H1 (cell line): ENCODE results near the gene THOC6. TPM values are rescaled to one million over a fixed set of nuclear protein-coding genes. Genes with fewer than 3 reads are reported as not detected.
A peak's percentile ranks its signal among the peaks of the same experiment; 100 is the strongest.

Experiments
- CTCF ChIA-PET: fragments of 300-600 bp; sonication (Branson Sonifier 250); formaldehyde crosslinking; loops from one replicate; lab custom pipeline; 2021; ENCODE audit not compliant: partially characterized antibody; lab: Charles Lee
- POLR2A ChIA-PET: fragments of 300-600 bp; sonication (Branson Sonifier 250); formaldehyde crosslinking; loops from one replicate; lab custom pipeline; 2021; ENCODE audit warnings: inconsistent platforms; ENCODE audit not compliant: partially characterized antibody; lab: Charles Lee
- DNase-seq, 2 experiments: peaks; one replicate each; pipeline versions ENCODE4 v3.0.0 to v3.0.0-alpha.2; 2010 to 2022; ENCODE audit warnings: low spot score in 2 of 2, low read depth in 1 of 2, mixed read lengths in 1 of 2
- FAIRE-seq: peaks from 2 replicates; lab custom pipeline; 2011; peaks lifted over from hg19 to GRCh38; lab: Jason Lieb, UNC
- H2AFZ ChIP-seq: 2 replicates; pipeline ENCODE4 v1.8.1; 2012; ENCODE audit warnings: low read length, inconsistent platforms
- H2AK5ac ChIP-seq: 2 replicates; pipeline ENCODE4 v1.6.1; 2013; ENCODE audit warnings: low read depth, low read length
- H2BK120ac ChIP-seq: replicated peaks from 2 replicates; pipeline ENCODE3; 2013; ENCODE audit warnings: low read depth, low read length, inconsistent platforms
- H2BK12ac ChIP-seq: 2 replicates; pipeline ENCODE4 v1.6.1; 2013; ENCODE audit warnings: low read depth, low read length
- H2BK15ac ChIP-seq: 2 replicates; pipeline ENCODE4 v1.6.1; 2013; ENCODE audit warnings: low read length
- H2BK20ac ChIP-seq: 2 replicates; pipeline ENCODE4 v1.6.1; 2013; ENCODE audit warnings: low read length
- H2BK5ac ChIP-seq: 2 replicates; pipeline ENCODE4 v1.6.1; 2013; ENCODE audit warnings: low read depth, low read length
- H3K14ac ChIP-seq: 2 replicates; pipeline ENCODE4 v1.6.1; 2013; ENCODE audit warnings: inconsistent platforms; ENCODE audit not compliant: insufficient read length
- H3K18ac ChIP-seq: 2 replicates; pipeline ENCODE4 v1.6.1; 2013; ENCODE audit warnings: low read length; ENCODE audit errors: extremely low read depth
- H3K23ac ChIP-seq: 2 replicates; pipeline ENCODE4 v1.6.1; 2013; ENCODE audit warnings: inconsistent platforms; ENCODE audit not compliant: insufficient read length
- H3K23me2 ChIP-seq: 2 replicates; pipeline ENCODE4 v1.6.1; 2013; ENCODE audit warnings: low read depth, low read length
- H3K27ac ChIP-seq: 2 replicates; pipeline ENCODE4 v1.6.1; 2011; ENCODE audit warnings: low read depth, low read length, inconsistent platforms
- H3K27me3 ChIP-seq, 4 experiments: replicated peaks in 1 of 4; 1 replicate in 1 of 4; 2 replicates in 3 of 4; pipeline versions ENCODE4 v1.6.1 to v1.8.1; 2011 to 2013; ENCODE audit warnings: low read length in 3 of 4, mild to moderate bottlenecking in 3 of 4, inconsistent platforms in 2 of 4, mixed read lengths in 2 of 4, moderate library complexity in 1 of 4; ENCODE audit not compliant: control insufficient read depth in 3 of 4, insufficient read depth in 3 of 4; ENCODE audit errors: extremely low read depth in 1 of 4
- H3K36me3 ChIP-seq, 4 experiments: 2 replicates each; pipeline versions ENCODE4 v1.6.1 to v1.8.1; 2011 to 2013; ENCODE audit warnings: mild to moderate bottlenecking in 4 of 4, low read length in 3 of 4, moderate library complexity in 2 of 4, control low read depth in 1 of 4, inconsistent platforms in 1 of 4; ENCODE audit not compliant: insufficient read depth in 4 of 4, control insufficient read depth in 2 of 4
- H3K4ac ChIP-seq: replicated peaks from 2 replicates; pipeline ENCODE3; 2013; ENCODE audit warnings: low read length, low read depth, mixed read lengths, inconsistent platforms; ENCODE audit not compliant: insufficient read length
- H3K4me1 ChIP-seq, 4 experiments: replicated peaks in 1 of 4; 1 replicate in 1 of 4; 2 replicates in 3 of 4; pipeline versions ENCODE4 v1.6.1 to v1.8.1; 2011 to 2013; ENCODE audit warnings: low read length in 3 of 4, inconsistent platforms in 2 of 4, mixed read lengths in 1 of 4; ENCODE audit not compliant: insufficient read depth in 4 of 4, control insufficient read depth in 3 of 4
- H3K4me2 ChIP-seq, 2 experiments: 2 replicates each; pipeline versions ENCODE4 v1.6.1 to v1.8.1; 2011 to 2013; ENCODE audit warnings: low read depth in 2 of 2, low read length in 2 of 2, control low read depth in 1 of 2, inconsistent platforms in 1 of 2, mild to moderate bottlenecking in 1 of 2; ENCODE audit not compliant: insufficient read depth in 1 of 2
- H3K4me3 ChIP-seq, 4 experiments: fragments of 200-600, 300-600 bp in 1 of 4; sonication (generic), shearing (Covaris generic), sonication (Bioruptor Twin) in 1 of 4; 2 replicates each; pipeline versions ENCODE4 v1.5.1 to v1.8.1; 2011 to 2016; ENCODE audit warnings: low read length in 4 of 4, low read depth in 3 of 4, control low read depth in 2 of 4, inconsistent platforms in 2 of 4, mild to moderate bottlenecking in 2 of 4, mixed read lengths in 1 of 4, moderate library complexity in 1 of 4; ENCODE audit not compliant: insufficient read depth in 2 of 4; ENCODE audit errors: extremely low read depth in 1 of 4
- H3K56ac ChIP-seq: replicated peaks from 2 replicates; pipeline ENCODE3; 2013; ENCODE audit warnings: low read depth, mild to moderate bottlenecking, mixed read lengths, low read length, inconsistent platforms; ENCODE audit not compliant: insufficient read length
- H3K79me1 ChIP-seq: 2 replicates; pipeline ENCODE4 v1.6.1; 2013; ENCODE audit warnings: low read depth, low read length, control low read depth
- H3K79me2 ChIP-seq, 2 experiments: 2 replicates each; pipeline versions ENCODE4 v1.6.1 to v1.8.1; 2012 to 2013; ENCODE audit warnings: low read length in 2 of 2, mild to moderate bottlenecking in 2 of 2, inconsistent platforms in 1 of 2; ENCODE audit not compliant: insufficient read depth in 2 of 2, control insufficient read depth in 1 of 2
- H3K9ac ChIP-seq, 4 experiments: replicated peaks in 1 of 4; 1 replicate in 1 of 4; 2 replicates in 3 of 4; pipeline versions ENCODE4 v1.6.1 to v1.8.1; 2011 to 2013; ENCODE audit warnings: low read depth in 3 of 4, low read length in 3 of 4, control low read depth in 2 of 4, mild to moderate bottlenecking in 2 of 4, moderate library complexity in 2 of 4, inconsistent platforms in 1 of 4; ENCODE audit errors: extremely low read depth in 1 of 4
- H3K9me3 ChIP-seq, 2 experiments: 2 replicates each; pipeline versions ENCODE4 v1.6.1 to v1.8.1; 2012 to 2013; ENCODE audit warnings: mild to moderate bottlenecking in 2 of 2, moderate library complexity in 2 of 2, control low read depth in 1 of 2, inconsistent platforms in 1 of 2, low read depth in 1 of 2, low read length in 1 of 2, mixed read lengths in 1 of 2; ENCODE audit not compliant: insufficient read depth in 2 of 2
- H4K20me1 ChIP-seq, 2 experiments: replicated peaks in 1 of 2; 2 replicates each; pipeline versions ENCODE3 to v1.8.1; 2011 to 2013; ENCODE audit warnings: inconsistent platforms in 2 of 2, low read length in 2 of 2, mild to moderate bottlenecking in 1 of 2; ENCODE audit not compliant: insufficient read depth in 2 of 2, control insufficient read depth in 1 of 2
- H4K5ac ChIP-seq: 2 replicates; pipeline ENCODE4 v1.6.1; 2013; ENCODE audit warnings: low read length, low read depth, mixed read lengths, inconsistent platforms; ENCODE audit not compliant: insufficient read length
- H4K8ac ChIP-seq: 2 replicates; pipeline ENCODE4 v1.8.0; 2013; ENCODE audit warnings: mild to moderate bottlenecking, moderate library complexity, low read length, inconsistent platforms; ENCODE audit not compliant: insufficient read depth; ENCODE audit errors: extremely low read depth
- H4K91ac ChIP-seq: replicated peaks from 2 replicates; pipeline ENCODE3; 2013; ENCODE audit warnings: low read length, mixed read lengths, inconsistent platforms; ENCODE audit not compliant: insufficient read length
- CHD2 ChIP-seq: IDR thresholded peaks from 2 replicates; pipeline ENCODE4 v1.6.1; 2012; ENCODE audit warnings: low read length, improper control_type of control experiment
- EP300 ChIP-seq, 2 experiments: IDR thresholded peaks; 1 replicate in 1 of 2; 2 replicates in 1 of 2; pipeline ENCODE4 v1.6.1; 2011 to 2012; ENCODE audit warnings: low read depth in 2 of 2, low read length in 2 of 2, mild to moderate bottlenecking in 2 of 2, borderline replicate concordance in 1 of 2, inconsistent platforms in 1 of 2, moderate library complexity in 1 of 2
- POLR2A ChIP-seq, 2 experiments: IDR thresholded peaks; 1 replicate in 1 of 2; 2 replicates in 1 of 2; pipeline ENCODE4 v1.6.1; 2011; ENCODE audit warnings: low read depth in 2 of 2, low read length in 2 of 2, mild to moderate bottlenecking in 2 of 2; ENCODE audit errors: control extremely low read depth in 1 of 2
- POLR2AphosphoS5 ChIP-seq: IDR thresholded peaks from 2 replicates; pipeline ENCODE4 v1.6.1; 2011; ENCODE audit warnings: low read depth, low read length
- POU5F1 ChIP-seq: IDR thresholded peaks from 2 replicates; pipeline ENCODE4 v1.6.1; 2011; ENCODE audit warnings: low read depth, mild to moderate bottlenecking, low read length, moderate library complexity
- RAD21 ChIP-seq, 2 experiments: IDR thresholded peaks in 1 of 2; conservative IDR thresholded peaks in 1 of 2; 2 replicates each; pipeline ENCODE4 v1.6.1; 2011; ENCODE audit warnings: low read depth in 2 of 2, low read length in 2 of 2, improper control_type of control experiment in 1 of 2, inconsistent platforms in 1 of 2, mild to moderate bottlenecking in 1 of 2, moderate library complexity in 1 of 2
- SP4 ChIP-seq: IDR thresholded peaks from 2 replicates; pipeline ENCODE4 v1.6.1; 2012; ENCODE audit warnings: low read length, inconsistent platforms
- SUZ12 ChIP-seq: fragments of 200-600 bp; sonication (generic); IDR thresholded peaks from 2 replicates; pipeline ENCODE4 v1.6.1; 2012; ENCODE audit warnings: mild to moderate bottlenecking, inconsistent platforms, low read length, moderate library complexity, mixed read lengths
- TEAD4 ChIP-seq: IDR thresholded peaks from 2 replicates; pipeline ENCODE4 v1.6.1; 2012; ENCODE audit warnings: low read depth, low read length, inconsistent platforms, mixed read lengths
- YY1 ChIP-seq: IDR thresholded peaks from 2 replicates; pipeline ENCODE4 v1.6.1; 2011; ENCODE audit warnings: low read depth, mild to moderate bottlenecking, low read length
- WGBS, 2 experiments: shearing (Covaris generic) in 1 of 2; methylation state at CpG; one replicate each; pipeline versions ENCODE4 v1.1.6 to v1.1.7; 2013 to 2015; ENCODE audit warnings: low lambda C conversion rate in 2 of 2, mixed read lengths in 2 of 2, inconsistent platforms in 1 of 2, low coverage in 1 of 2, missing lambda C conversion rate in 1 of 2; ENCODE audit not compliant: insufficient replicate concordance in 2 of 2, insufficient coverage in 1 of 2, insufficient read length in 1 of 2; ENCODE audit errors: extremely low coverage in 1 of 2, missing lambda C conversion rate in 1 of 2; 5-methylcytosine and 5-hydroxymethylcytosine counted together
- polyA plus RNA-seq, 7 experiments: library from polyadenylated mRNA; depleted of rRNA in 3 of 7; stranded (reverse) in 5 of 7; unstranded in 2 of 7; fragments of >200 nt in 5 of 7; fragments of 200-250 nt in 2 of 7; gene quantifications; 1 replicate in 5 of 7; 2 replicates in 1 of 7; 4 replicates in 1 of 7; pipeline versions ENCODE4 v1.2.1 to v1.2.3, GENCODE V29; 2011 to 2013; ENCODE audit warnings: missing spikeins in 2 of 7, mixed read lengths in 2 of 7
- total RNA-seq: library from RNA; stranded (reverse); fragmentation: NEBNext Ultra II Directional; extraction: Animal tissue kit (Norgen Biotek cat#: 25700); gene quantifications from 2 replicates; pipeline ENCODE4 v1.2.1, GENCODE V29; 2021
- TF ChIP-seq, protein P1 (sequence below), 3 experiments: IDR thresholded peaks; 1 replicate in 2 of 3; 2 replicates in 1 of 3; pipeline versions ENCODE4 v1.5.1 to v1.6.1; 2011; ENCODE audit warnings: low read length in 3 of 3, mild to moderate bottlenecking in 3 of 3, inconsistent platforms in 2 of 3, low read depth in 1 of 3, moderate library complexity in 1 of 3; ENCODE audit not compliant: insufficient read depth in 1 of 3; ENCODE audit errors: control extremely low read depth in 1 of 3

Gene THOC6
- total and polyA plus RNA-seq, 2 of the 8 experiments (the other 6 are each of a cell fraction or from before 2014, with no cell fraction given): 78.5 to 111 TPM

DNA sequence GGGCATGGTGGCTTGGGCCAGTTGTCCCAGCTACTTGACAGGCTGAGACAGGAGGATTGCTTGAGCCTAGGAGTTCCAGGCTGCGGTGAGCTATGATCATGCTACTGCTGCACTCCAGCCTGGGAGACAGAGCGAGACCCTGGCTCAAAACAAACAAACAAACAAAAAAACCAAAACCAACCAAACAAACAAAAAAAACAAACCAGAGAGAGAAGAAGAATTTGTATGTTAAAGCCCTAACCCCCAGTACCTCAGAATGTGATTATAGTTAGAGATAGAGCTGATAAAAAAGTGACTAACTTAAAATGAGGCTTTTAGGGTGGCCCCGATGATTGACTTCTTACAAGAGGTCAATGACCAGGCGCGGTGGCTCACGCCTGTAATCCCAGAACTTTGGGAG is 20.9 kb downstream of the THOC6 start:
- Histone ChIP-seq H3K18ac (no peak overlapping the region), H3K4me3 (peak overlapping the region in 1 of 4 experiments; percentile 89; a peak in 2 of 8 replicates), H3K9ac (no peak overlapping the region), H2AK5ac (no peak overlapping the region), H3K23ac (no peak overlapping the region), H3K14ac (no peak overlapping the region), H3K36me3 (no peaks in the 10 kb centered on the region), H3K9me3 (no peaks in the 10 kb centered on the region), H4K5ac (no peak overlapping the region), H4K8ac (no peak overlapping the region), H3K79me1 (no peaks in the 10 kb centered on the region), H2BK12ac (no peak overlapping the region), H3K79me2 (peaks cover 0 to 5% of the 10 kb centered on the region in 2 experiments; a peak in 1 of 4 replicates), H3K27ac (no peak overlapping the region), H4K20me1 (peaks cover 0 to 5% of the 10 kb centered on the region in 2 experiments), H2BK120ac (no peak overlapping the region), H3K23me2 (peaks cover 4% of the 10 kb centered on the region; the same call in 1 of the 2 replicates), H3K4ac (no peak overlapping the region), H2BK15ac (no peak overlapping the region), H4K91ac (no peak overlapping the region), H2BK20ac (no peak overlapping the region), H3K4me2 (peak overlapping the region in 1 of 2 experiments; percentile 84; a peak in 1 of 4 replicates), H3K27me3 (peaks cover 0 to 8% (median 3%) of the 10 kb centered on the region in 4 experiments; a peak in 6 of 7 replicates), H2BK5ac (no peak overlapping the region), H3K56ac (no peak overlapping the region), H3K4me1 (peaks cover 0 to 3% (median 0%) of the 10 kb centered on the region in 4 experiments; a peak in 2 of 7 replicates), H2AFZ (no peak overlapping the region)
- no peak for DNase-seq
- FAIRE-seq: no peak
- WGBS, 2 experiments: 99% methylated on average over 6 of the region's 6 CpGs; no CpG with 5 or more reads in 1 of the 2 experiments
- POLR2A ChIA-PET: interaction anchor here (0.7 to 34.8 kb wide), 6 partner anchors 11 to 58 kb away, joined by 3 to 1808 read pairs (median 6); partner anchors contain the start of genes CLDN6, CLDN9, HCFC1R1 and THOC6
- CTCF ChIA-PET: interaction anchor here (0.6 to 8.0 kb wide), 5 partner anchors 12 to 562 kb away, joined by 3 to 98 read pairs (median 7); no protein-coding TSS in a partner anchor
- TF ChIP-seq POLR2AphosphoS5: no peak
- no peak for TF ChIP-seq TEAD4
- TF ChIP-seq POU5F1: no peak
- TF ChIP-seq, protein P1, sequence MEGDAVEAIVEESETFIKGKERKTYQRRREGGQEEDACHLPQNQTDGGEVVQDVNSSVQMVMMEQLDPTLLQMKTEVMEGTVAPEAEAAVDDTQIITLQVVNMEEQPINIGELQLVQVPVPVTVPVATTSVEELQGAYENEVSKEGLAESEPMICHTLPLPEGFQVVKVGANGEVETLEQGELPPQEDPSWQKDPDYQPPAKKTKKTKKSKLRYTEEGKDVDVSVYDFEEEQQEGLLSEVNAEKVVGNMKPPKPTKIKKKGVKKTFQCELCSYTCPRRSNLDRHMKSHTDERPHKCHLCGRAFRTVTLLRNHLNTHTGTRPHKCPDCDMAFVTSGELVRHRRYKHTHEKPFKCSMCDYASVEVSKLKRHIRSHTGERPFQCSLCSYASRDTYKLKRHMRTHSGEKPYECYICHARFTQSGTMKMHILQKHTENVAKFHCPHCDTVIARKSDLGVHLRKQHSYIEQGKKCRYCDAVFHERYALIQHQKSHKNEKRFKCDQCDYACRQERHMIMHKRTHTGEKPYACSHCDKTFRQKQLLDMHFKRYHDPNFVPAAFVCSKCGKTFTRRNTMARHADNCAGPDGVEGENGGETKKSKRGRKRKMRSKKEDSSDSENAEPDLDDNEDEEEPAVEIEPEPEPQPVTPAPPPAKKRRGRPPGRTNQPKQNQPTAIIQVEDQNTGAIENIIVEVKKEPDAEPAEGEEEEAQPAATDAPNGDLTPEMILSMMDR (IDR thresholded peaks at IDR 0.05; ENCODE audit: control extremely low read depth in 1 of 3, insufficient read depth in 1 of 3, low read depth in 1 of 3, low read length in 3 of 3): no peak
- TF ChIP-seq EP300 (IDR thresholded peaks at IDR 0.05; ENCODE audit: borderline replicate concordance in 1 of 2, low read depth in 2 of 2, low read length in 2 of 2): no peak
- TF ChIP-seq CHD2: no peak
- TF ChIP-seq SP4: no peak
- TF ChIP-seq YY1: no peak
- no peak for TF ChIP-seq POLR2A (IDR thresholded peaks at IDR 0.05; ENCODE audit: control extremely low read depth in 1 of 2, low read depth in 2 of 2, low read length in 2 of 2)
- TF ChIP-seq SUZ12: no peak
- TF ChIP-seq RAD21 (IDR thresholded peaks at IDR 0.05 in 1 of 2, conservative IDR thresholded peaks at IDR 0.05 in 1 of 2; ENCODE audit: low read depth in 2 of 2, low read length in 2 of 2): no peak
